SK-N-SH (cell line): ENCODE results near the gene KASH5. TPM values are rescaled to one million over a fixed set of nuclear protein-coding genes. Genes with fewer than 3 reads are reported as not detected.

ENCODE experiments used
- CTCF ChIA-PET: fragments of 300-600, 350-600 bp; formaldehyde crosslinking; extraction: SDS; loops from one replicate; lab custom pipeline; 2021; lab: Yijun Ruan, JAX
- POLR2A ChIA-PET: fragments of 350-600 bp; sonication (Branson Sonifier 250); formaldehyde crosslinking; extraction: SDS; loops from one replicate; lab custom pipeline; 2020; ENCODE audit warnings: antibody characterized with exemption, inconsistent platforms; lab: Yijun Ruan, JAX
- DNase-seq: peaks from one replicate; pipeline ENCODE4 v3.0.0; 2012
- H2AFZ ChIP-seq: fragments of 200-600 bp; sonication (generic); 2 replicates; pipeline ENCODE4 v1.8.1; 2016; ENCODE audit warnings: antibody characterized with exemption, mild to moderate bottlenecking, low read depth
- H3F3A ChIP-seq: fragments of 200-600 bp; sonication (generic); replicated peaks from 2 replicates; pipeline ENCODE3; 2016; ENCODE audit warnings: antibody characterized with exemption, mild to moderate bottlenecking; ENCODE audit not compliant: insufficient read depth
- H3K27ac ChIP-seq, 2 experiments: fragments of 200-500 bp in 1 of 2; fragments of 200-600 bp in 1 of 2; sonication (Bioruptor generic) in 1 of 2; sonication (generic), shearing (Covaris generic) in 1 of 2; 2 replicates each; pipeline versions ENCODE4 v1.5.1 to v1.6.1; 2014 to 2016; ENCODE audit warnings: low read depth in 2 of 2, inconsistent platforms in 1 of 2, low read length in 1 of 2, mild to moderate bottlenecking in 1 of 2, mixed read lengths in 1 of 2
- H3K27me3 ChIP-seq: fragments of 200-600 bp; sonication (generic), shearing (Covaris generic); 2 replicates; pipeline ENCODE4 v1.6.1; 2016; ENCODE audit warnings: mixed run types; ENCODE audit not compliant: insufficient read depth
- H3K36me3 ChIP-seq, 2 experiments: fragments of 200-500 bp in 1 of 2; fragments of 200-600 bp in 1 of 2; sonication (Bioruptor generic) in 1 of 2; sonication (generic) in 1 of 2; replicated peaks in 1 of 2; 2 replicates each; pipeline versions ENCODE3 to v1.5.1; 2014 to 2016; ENCODE audit warnings: low read length in 1 of 2, mild to moderate bottlenecking in 1 of 2; ENCODE audit not compliant: insufficient read depth in 2 of 2, control insufficient read depth in 1 of 2
- H3K4me1 ChIP-seq, 2 experiments: fragments of 200-500 bp in 1 of 2; fragments of 200-600 bp in 1 of 2; sonication (Bioruptor generic) in 1 of 2; sonication (generic), shearing (Covaris generic) in 1 of 2; 2 replicates each; pipeline versions ENCODE4 v1.5.1 to v1.6.1; 2014 to 2016; ENCODE audit warnings: low read depth in 1 of 2, low read length in 1 of 2, mixed run types in 1 of 2; ENCODE audit not compliant: insufficient read depth in 2 of 2, control insufficient read depth in 1 of 2
- H3K4me2 ChIP-seq: fragments of 200-600 bp; sonication (generic), shearing (Covaris generic); 2 replicates; pipeline ENCODE4 v1.6.1; 2017; ENCODE audit warnings: mixed run types
- H3K4me3 ChIP-seq, 2 experiments: fragments of 200-500 bp in 1 of 2; fragments of 200-600 bp in 1 of 2; sonication (Bioruptor generic) in 1 of 2; sonication (generic), shearing (Covaris generic) in 1 of 2; 2 replicates each; pipeline versions ENCODE4 v1.5.1 to v1.8.1; 2014 to 2016; ENCODE audit warnings: low read depth in 2 of 2, inconsistent platforms in 1 of 2, low read length in 1 of 2, mild to moderate bottlenecking in 1 of 2, mixed read lengths in 1 of 2, moderate library complexity in 1 of 2
- H3K79me2 ChIP-seq: fragments of 200-600 bp; sonication (generic); 2 replicates; pipeline ENCODE4 v1.8.1; 2017; ENCODE audit warnings: mild to moderate bottlenecking; ENCODE audit not compliant: insufficient read depth
- H3K9ac ChIP-seq: fragments of 200-600 bp; sonication (generic); 2 replicates; pipeline ENCODE4 v1.6.1; 2017; ENCODE audit warnings: mixed run types
- H3K9me2 ChIP-seq: fragments of 200-600 bp; sonication (generic); 2 replicates; pipeline ENCODE4 v1.6.1; 2017; ENCODE audit warnings: mixed run types
- H3K9me3 ChIP-seq: fragments of 200-600 bp; sonication (generic); 2 replicates; pipeline ENCODE4 v1.6.1; 2017; ENCODE audit warnings: mixed run types, mild to moderate bottlenecking, moderate library complexity
- H4K20me1 ChIP-seq: fragments of 200-600 bp; sonication (generic); 2 replicates; pipeline ENCODE4 v1.6.1; 2017; ENCODE audit warnings: mild to moderate bottlenecking, mixed run types; ENCODE audit not compliant: insufficient read depth
- CHD2 ChIP-seq: fragments of 150-350 bp; IDR thresholded peaks from 2 replicates; pipeline ENCODE4 v1.6.1; 2018; ENCODE audit warnings: low read length; ENCODE audit not compliant: partially characterized antibody
- FOSL2 ChIP-seq: IDR thresholded peaks from 2 replicates; pipeline ENCODE4 v1.4.0; 2012; ENCODE audit warnings: low read depth, mild to moderate bottlenecking, moderate library complexity, borderline replicate concordance
- FOXM1 ChIP-seq: IDR thresholded peaks from 2 replicates; pipeline ENCODE4 v1.4.0; 2012; ENCODE audit warnings: low read depth, mild to moderate bottlenecking
- JUND ChIP-seq: IDR thresholded peaks from 2 replicates; pipeline ENCODE4 v1.4.0; 2012
- MEF2A ChIP-seq: IDR thresholded peaks from 2 replicates; pipeline ENCODE4 v1.4.0; 2012; ENCODE audit warnings: low read depth, borderline replicate concordance
- NFIC ChIP-seq: IDR thresholded peaks from 2 replicates; pipeline ENCODE4 v1.4.0; 2012; ENCODE audit warnings: borderline replicate concordance
- NRF1 ChIP-seq: IDR thresholded peaks from 2 replicates; pipeline ENCODE4 v1.6.1; 2012; ENCODE audit warnings: low read depth, mild to moderate bottlenecking, low read length
- POLR2AphosphoS5 ChIP-seq: IDR thresholded peaks from 2 replicates; pipeline ENCODE4 v1.6.1; 2012; ENCODE audit warnings: low read depth, low read length
- REST ChIP-seq: IDR thresholded peaks from 2 replicates; pipeline ENCODE4 v1.6.1; 2012; ENCODE audit warnings: mild to moderate bottlenecking, low read depth, low read length, moderate library complexity
- RFX5 ChIP-seq: IDR thresholded peaks from 2 replicates; pipeline ENCODE4 v1.6.1; 2012; ENCODE audit warnings: mild to moderate bottlenecking, improper control_type of control experiment, low read length
- RXRA ChIP-seq: IDR thresholded peaks from 2 replicates; pipeline ENCODE4 v1.4.0; 2012; ENCODE audit warnings: low read depth, mild to moderate bottlenecking, borderline replicate concordance
- SIN3A ChIP-seq: IDR thresholded peaks from 2 replicates; pipeline ENCODE4 v1.6.1; 2012; ENCODE audit warnings: low read depth, mild to moderate bottlenecking, low read length, moderate library complexity, borderline replicate concordance
- SMC3 ChIP-seq: IDR thresholded peaks from 2 replicates; pipeline ENCODE4 v1.6.1; 2012; ENCODE audit warnings: low read depth, low read length, improper control_type of control experiment
- TAF1 ChIP-seq: IDR thresholded peaks from 2 replicates; pipeline ENCODE4 v1.6.1; 2012; ENCODE audit warnings: low read depth, mild to moderate bottlenecking, low read length, moderate library complexity, borderline replicate concordance
- TCF12 ChIP-seq: IDR thresholded peaks from 2 replicates; pipeline ENCODE4 v1.4.0; 2012
- TEAD4 ChIP-seq: IDR thresholded peaks from 2 replicates; pipeline ENCODE4 v1.4.0; 2012; ENCODE audit warnings: mild to moderate bottlenecking, borderline replicate concordance; ENCODE audit not compliant: insufficient read depth
- USF1 ChIP-seq: IDR thresholded peaks from 2 replicates; pipeline ENCODE4 v1.4.0; 2012; ENCODE audit warnings: low read depth, borderline replicate concordance
- USF2 ChIP-seq: fragments of 150-350 bp; IDR thresholded peaks from 2 replicates; pipeline ENCODE4 v1.6.1; 2017; ENCODE audit warnings: antibody characterized with exemption, low read length, low read depth, borderline replicate concordance
- YY1 ChIP-seq: IDR thresholded peaks from 2 replicates; pipeline ENCODE4 v1.4.0; 2012; ENCODE audit warnings: low read depth, mild to moderate bottlenecking
- WGBS: methylation state at CpG from one replicate; pipeline ENCODE4 v1.1.6; 2017; ENCODE audit warnings: low lambda C conversion rate; 5-methylcytosine and 5-hydroxymethylcytosine counted together
- polyA plus RNA-seq, 3 experiments: library from polyadenylated mRNA; depleted of rRNA; stranded (reverse); fragments of >200 nt; gene quantifications; 2 replicates each; pipeline ENCODE4 v1.2.3, GENCODE V29; 2012
- TF ChIP-seq, protein P1 (sequence below): fragments of 150-350 bp; IDR thresholded peaks from 2 replicates; pipeline ENCODE4 v1.6.1; 2016; ENCODE audit warnings: mild to moderate bottlenecking, low read depth, low read length

The KASH5 gene
- polyA plus RNA-seq, 1 of the 3 experiments (the other 2 are of a cell fraction): 0.20 TPM

GRCh38 chr19:49409441-49410029, 21.5 kb downstream of the KASH5 start:
- Histone ChIP-seq H3K4me2 (no peak overlapping the region), H3K9me3 (no peaks in the 10 kb centered on the region), H4K20me1 (no peaks in the 10 kb centered on the region), H3K4me3 (no peak overlapping the region), H3K36me3 (no peaks in the 10 kb centered on the region), H2AFZ (no peak overlapping the region), H3K27me3 (no peaks in the 10 kb centered on the region), H3K9ac (no peak overlapping the region), H3K79me2 (no peaks in the 10 kb centered on the region), H3K4me1 (peaks cover 0 to 12% of the 10 kb centered on the region in 2 experiments; a peak in 1 of 4 replicates), H3K27ac (no peak overlapping the region), H3K9me2 (no peaks in the 10 kb centered on the region), H3F3A (no peaks in the 10 kb centered on the region)
- ChIA-PET POLR2A (no interaction called here), CTCF (interaction anchor here (1.4 to 17.5 kb wide), 3 partner anchors 10 to 33 kb away, joined by 3 to 108 read pairs (median 14); no protein-coding TSS in a partner anchor)
- WGBS: 83% methylated on average over 5 of the region's 5 CpGs
- no peak for TF ChIP-seq USF1
- no peak for TF ChIP-seq SMC3
- TF ChIP-seq JUND: no peak
- no peak for TF ChIP-seq FOSL2
- no peak for TF ChIP-seq POLR2AphosphoS5
- TF ChIP-seq REST: no peak
- TF ChIP-seq NRF1: no peak
- no peak for TF ChIP-seq NFIC
- no peak for TF ChIP-seq TEAD4
- no peak for TF ChIP-seq TCF12
- no peak for TF ChIP-seq TAF1
- no peak for TF ChIP-seq CHD2
- TF ChIP-seq, protein P1, sequence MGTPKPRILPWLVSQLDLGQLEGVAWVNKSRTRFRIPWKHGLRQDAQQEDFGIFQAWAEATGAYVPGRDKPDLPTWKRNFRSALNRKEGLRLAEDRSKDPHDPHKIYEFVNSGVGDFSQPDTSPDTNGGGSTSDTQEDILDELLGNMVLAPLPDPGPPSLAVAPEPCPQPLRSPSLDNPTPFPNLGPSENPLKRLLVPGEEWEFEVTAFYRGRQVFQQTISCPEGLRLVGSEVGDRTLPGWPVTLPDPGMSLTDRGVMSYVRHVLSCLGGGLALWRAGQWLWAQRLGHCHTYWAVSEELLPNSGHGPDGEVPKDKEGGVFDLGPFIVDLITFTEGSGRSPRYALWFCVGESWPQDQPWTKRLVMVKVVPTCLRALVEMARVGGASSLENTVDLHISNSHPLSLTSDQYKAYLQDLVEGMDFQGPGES: no peak
- no peak for TF ChIP-seq MEF2A
- no peak for TF ChIP-seq USF2
- TF ChIP-seq FOXM1: no peak
- no peak for TF ChIP-seq YY1
- no peak for TF ChIP-seq RXRA
- TF ChIP-seq SIN3A: no peak
- no peak for TF ChIP-seq RFX5
- DNase-seq: no peak
